SK-N-SH (cell line): Measurements from ENCODE around the gene PUS10. TPM values are rescaled to one million over a fixed set of nuclear protein-coding genes. Genes with fewer than 3 reads are reported as not detected.

Source experiments
- CTCF ChIA-PET: fragments of 300-600, 350-600 bp; formaldehyde crosslinking; extraction: SDS; loops from one replicate; lab custom pipeline; 2021; lab: Yijun Ruan, JAX
- POLR2A ChIA-PET: fragments of 350-600 bp; sonication (Branson Sonifier 250); formaldehyde crosslinking; extraction: SDS; loops from one replicate; lab custom pipeline; 2020; ENCODE audit warnings: antibody characterized with exemption, inconsistent platforms; lab: Yijun Ruan, JAX
- DNase-seq: peaks from one replicate; pipeline ENCODE4 v3.0.0; 2012
- H2AFZ ChIP-seq: fragments of 200-600 bp; sonication (generic); 2 replicates; pipeline ENCODE4 v1.8.1; 2016; ENCODE audit warnings: antibody characterized with exemption, mild to moderate bottlenecking, low read depth
- H3F3A ChIP-seq: fragments of 200-600 bp; sonication (generic); replicated peaks from 2 replicates; pipeline ENCODE3; 2016; ENCODE audit warnings: antibody characterized with exemption, mild to moderate bottlenecking; ENCODE audit not compliant: insufficient read depth
- H3K27ac ChIP-seq, 2 experiments: fragments of 200-500 bp in 1 of 2; fragments of 200-600 bp in 1 of 2; sonication (Bioruptor generic) in 1 of 2; sonication (generic), shearing (Covaris generic) in 1 of 2; 2 replicates each; pipeline versions ENCODE4 v1.5.1 to v1.6.1; 2014 to 2016; ENCODE audit warnings: low read depth in 2 of 2, inconsistent platforms in 1 of 2, low read length in 1 of 2, mild to moderate bottlenecking in 1 of 2, mixed read lengths in 1 of 2
- H3K27me3 ChIP-seq: fragments of 200-600 bp; sonication (generic), shearing (Covaris generic); 2 replicates; pipeline ENCODE4 v1.6.1; 2016; ENCODE audit warnings: mixed run types; ENCODE audit not compliant: insufficient read depth
- H3K36me3 ChIP-seq, 2 experiments: fragments of 200-500 bp in 1 of 2; fragments of 200-600 bp in 1 of 2; sonication (Bioruptor generic) in 1 of 2; sonication (generic) in 1 of 2; replicated peaks in 1 of 2; 2 replicates each; pipeline versions ENCODE3 to v1.5.1; 2014 to 2016; ENCODE audit warnings: low read length in 1 of 2, mild to moderate bottlenecking in 1 of 2; ENCODE audit not compliant: insufficient read depth in 2 of 2, control insufficient read depth in 1 of 2
- H3K4me1 ChIP-seq, 2 experiments: fragments of 200-500 bp in 1 of 2; fragments of 200-600 bp in 1 of 2; sonication (Bioruptor generic) in 1 of 2; sonication (generic), shearing (Covaris generic) in 1 of 2; 2 replicates each; pipeline versions ENCODE4 v1.5.1 to v1.6.1; 2014 to 2016; ENCODE audit warnings: low read depth in 1 of 2, low read length in 1 of 2, mixed run types in 1 of 2; ENCODE audit not compliant: insufficient read depth in 2 of 2, control insufficient read depth in 1 of 2
- H3K4me2 ChIP-seq: fragments of 200-600 bp; sonication (generic), shearing (Covaris generic); 2 replicates; pipeline ENCODE4 v1.6.1; 2017; ENCODE audit warnings: mixed run types
- H3K4me3 ChIP-seq, 2 experiments: fragments of 200-500 bp in 1 of 2; fragments of 200-600 bp in 1 of 2; sonication (Bioruptor generic) in 1 of 2; sonication (generic), shearing (Covaris generic) in 1 of 2; 2 replicates each; pipeline versions ENCODE4 v1.5.1 to v1.8.1; 2014 to 2016; ENCODE audit warnings: low read depth in 2 of 2, inconsistent platforms in 1 of 2, low read length in 1 of 2, mild to moderate bottlenecking in 1 of 2, mixed read lengths in 1 of 2, moderate library complexity in 1 of 2
- H3K79me2 ChIP-seq: fragments of 200-600 bp; sonication (generic); 2 replicates; pipeline ENCODE4 v1.8.1; 2017; ENCODE audit warnings: mild to moderate bottlenecking; ENCODE audit not compliant: insufficient read depth
- H3K9ac ChIP-seq: fragments of 200-600 bp; sonication (generic); 2 replicates; pipeline ENCODE4 v1.6.1; 2017; ENCODE audit warnings: mixed run types
- H3K9me2 ChIP-seq: fragments of 200-600 bp; sonication (generic); 2 replicates; pipeline ENCODE4 v1.6.1; 2017; ENCODE audit warnings: mixed run types
- H3K9me3 ChIP-seq: fragments of 200-600 bp; sonication (generic); 2 replicates; pipeline ENCODE4 v1.6.1; 2017; ENCODE audit warnings: mixed run types, mild to moderate bottlenecking, moderate library complexity
- H4K20me1 ChIP-seq: fragments of 200-600 bp; sonication (generic); 2 replicates; pipeline ENCODE4 v1.6.1; 2017; ENCODE audit warnings: mild to moderate bottlenecking, mixed run types; ENCODE audit not compliant: insufficient read depth
- CHD2 ChIP-seq: fragments of 150-350 bp; IDR thresholded peaks from 2 replicates; pipeline ENCODE4 v1.6.1; 2018; ENCODE audit warnings: low read length; ENCODE audit not compliant: partially characterized antibody
- CTCF ChIP-seq: fragments of 200-600 bp; sonication (generic); IDR thresholded peaks from 2 replicates; pipeline ENCODE4 v1.6.1; 2017; ENCODE audit warnings: antibody characterized with exemption, mild to moderate bottlenecking, moderate library complexity
- FOSL2 ChIP-seq: IDR thresholded peaks from 2 replicates; pipeline ENCODE4 v1.4.0; 2012; ENCODE audit warnings: low read depth, mild to moderate bottlenecking, moderate library complexity, borderline replicate concordance
- GABPA ChIP-seq: IDR thresholded peaks from 2 replicates; pipeline ENCODE4 v1.4.0; 2012; ENCODE audit warnings: low read depth, mild to moderate bottlenecking
- IRF3 ChIP-seq: fragments of 150-350 bp; IDR thresholded peaks from 2 replicates; pipeline ENCODE4 v1.6.1; 2016; ENCODE audit warnings: mild to moderate bottlenecking, low read depth, low read length
- MEF2A ChIP-seq: IDR thresholded peaks from 2 replicates; pipeline ENCODE4 v1.4.0; 2012; ENCODE audit warnings: low read depth, borderline replicate concordance
- NFIC ChIP-seq: IDR thresholded peaks from 2 replicates; pipeline ENCODE4 v1.4.0; 2012; ENCODE audit warnings: borderline replicate concordance
- PBX3 ChIP-seq: IDR thresholded peaks from 2 replicates; pipeline ENCODE4; 2012
- TAF1 ChIP-seq: IDR thresholded peaks from 2 replicates; pipeline ENCODE4 v1.6.1; 2012; ENCODE audit warnings: low read depth, mild to moderate bottlenecking, low read length, moderate library complexity, borderline replicate concordance
- TCF12 ChIP-seq: IDR thresholded peaks from 2 replicates; pipeline ENCODE4 v1.4.0; 2012
- TEAD4 ChIP-seq: IDR thresholded peaks from 2 replicates; pipeline ENCODE4 v1.4.0; 2012; ENCODE audit warnings: mild to moderate bottlenecking, borderline replicate concordance; ENCODE audit not compliant: insufficient read depth
- USF2 ChIP-seq: fragments of 150-350 bp; IDR thresholded peaks from 2 replicates; pipeline ENCODE4 v1.6.1; 2017; ENCODE audit warnings: antibody characterized with exemption, low read length, low read depth, borderline replicate concordance
- WGBS: methylation state at CpG from one replicate; pipeline ENCODE4 v1.1.6; 2017; ENCODE audit warnings: low lambda C conversion rate; 5-methylcytosine and 5-hydroxymethylcytosine counted together
- polyA plus RNA-seq, 3 experiments: library from polyadenylated mRNA; depleted of rRNA; stranded (reverse); fragments of >200 nt; gene quantifications; 2 replicates each; pipeline ENCODE4 v1.2.3, GENCODE V29; 2012

PUS10 gene
- polyA plus RNA-seq, 1 of the 3 experiments (the other 2 are of a cell fraction): 2.8 TPM

GRCh38 chr2:60958800-60959199 is 59.3 kb downstream of the PUS10 start:
- no peaks in the 10 kb centered on the region for H3K4me1 ChIP-seq
- H3F3A ChIP-seq: no peaks in the 10 kb centered on the region
- no peaks in the 10 kb centered on the region for H3K36me3 ChIP-seq
- peak overlapping the region in 1 of 2 experiments; percentile 4; a peak in 1 of 4 replicates for H3K27ac ChIP-seq
- H3K27me3 ChIP-seq: no peaks in the 10 kb centered on the region
- H3K4me3 ChIP-seq: no peak overlapping the region
- WGBS: 50% methylated on average over 3 of the region's 3 CpGs
- no peak for DNase-seq
- no peaks in the 10 kb centered on the region for H3K9me2 ChIP-seq
- ChIA-PET POLR2A (no interaction called here), CTCF (interaction anchor here (1.1 kb wide), 1 partner anchor 40 kb away, joined by 4 read pairs; no protein-coding TSS in a partner anchor)
- 0 out of 2 replicates have a peak overlapping the region, but pooled peaks have one; percentile 12 for H2AFZ ChIP-seq
- H3K79me2 ChIP-seq: no peaks in the 10 kb centered on the region
- no peak overlapping the region for H3K9ac ChIP-seq
- H3K9me3 ChIP-seq: no peaks in the 10 kb centered on the region
- H4K20me1 ChIP-seq: no peaks in the 10 kb centered on the region
- H3K4me2 ChIP-seq: no peak overlapping the region
- TF ChIP-seq TCF12 (peak; percentile 22; the same call in 1 of the 2 replicates), PBX3 (peak; percentile 16; the same call in 1 of the 2 replicates), TEAD4 (no peak), FOSL2 (peak; percentile 22; the same call in 1 of the 2 replicates)
- TF ChIP-seq, all 33 proteins: peak for 3

GRCh38 chr2:60958361-60958760 is 59.7 kb downstream of the PUS10 start:
- TF ChIP-seq CTCF: no peak
- TF ChIP-seq NFIC: no peak
- no peak for TF ChIP-seq TAF1
- TF ChIP-seq CHD2: no peak
- no peak for TF ChIP-seq USF2
- TF ChIP-seq IRF3: no peak
- no peak for TF ChIP-seq GABPA
- TF ChIP-seq MEF2A: no peak
- Histone ChIP-seq H3K27ac (0 out of 4 replicates have a peak overlapping the region, but pooled peaks of 1 of the 2 experiments have one; percentile 4), H2AFZ (0 out of 2 replicates have a peak overlapping the region, but pooled peaks have one; percentile 12), H3K79me2 (no peaks in the 10 kb centered on the region), H3K9me2 (no peaks in the 10 kb centered on the region), H3K4me2 (no peak overlapping the region), H3K4me1 (no peaks in the 10 kb centered on the region), H3K27me3 (no peaks in the 10 kb centered on the region), H3K4me3 (no peak overlapping the region), H3K9me3 (no peaks in the 10 kb centered on the region), H3F3A (no peaks in the 10 kb centered on the region), H3K9ac (no peak overlapping the region), H4K20me1 (no peaks in the 10 kb centered on the region), H3K36me3 (peaks cover 3% of the 10 kb centered on the region in 2 experiments)
- WGBS: 92% methylated on average over 3 of the region's 3 CpGs
- ChIA-PET CTCF (interaction anchor here (1.1 kb wide), 1 partner anchor 41 kb away, joined by 4 read pairs; no protein-coding TSS in a partner anchor), POLR2A (no interaction called here)
- DNase-seq: no peak
